ENCODE results near the gene GSTA3.
"Not testable (repeated sequence)": the region's sequence is repeated elsewhere in the genome, so short reads cannot be mapped to it uniquely, and the experiment has no call there.

Gene GSTA3

DNA sequence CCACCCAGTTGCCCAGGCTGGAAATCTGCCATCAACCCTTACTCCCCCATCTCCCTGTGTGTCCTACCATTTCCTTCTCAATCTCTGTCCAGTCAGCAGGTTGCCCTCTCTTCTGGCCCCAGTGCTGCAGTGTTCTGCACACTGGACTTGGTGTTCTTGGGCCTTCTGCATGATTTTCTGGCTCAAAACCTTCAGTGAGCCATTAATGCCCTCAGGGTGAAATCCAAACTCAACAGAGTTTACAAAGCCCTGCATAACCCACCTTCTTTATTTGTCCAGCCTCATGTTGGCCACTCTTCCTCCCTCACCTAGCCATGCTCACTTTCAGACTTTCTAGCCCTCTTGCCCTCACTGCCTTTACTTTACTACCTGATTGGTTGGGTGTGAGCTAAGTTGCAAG, 5.0 kb upstream of the GSTA3 start:
- no peak for DNase-seq (ENCODE audit: low read depth in 1 of 2, low spot score in 1 of 2)

GRCh38 chr6:52910091-52910490, 593 bp upstream of the GSTA3 start:
- DNase-seq (ENCODE audit: low read depth in 1 of 2, low spot score in 1 of 2) = no peak

GRCh38 chr6:52909131-52909530, 367 bp downstream of the GSTA3 start:
- no peak for DNase-seq (ENCODE audit: low read depth in 1 of 2, low spot score in 1 of 2)

DNA sequence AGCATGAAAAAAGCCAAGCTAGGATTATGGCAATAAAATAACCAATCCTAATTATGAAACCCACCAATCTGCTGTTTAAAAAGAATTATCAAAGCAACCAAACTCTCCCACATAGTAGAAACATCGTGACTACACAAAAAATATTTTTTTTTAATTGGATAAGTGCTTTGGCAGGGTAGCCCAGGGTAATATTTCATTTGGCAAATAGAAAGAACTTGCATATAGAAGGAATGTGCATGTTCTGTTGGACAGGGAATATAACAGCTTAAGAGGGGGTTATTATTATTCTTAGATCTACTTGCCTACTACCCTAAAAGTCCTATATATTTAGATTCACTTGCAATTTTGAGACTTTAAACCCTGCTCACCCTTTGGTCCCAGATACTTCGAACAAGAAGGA, 972 bp downstream of the GSTA3 start:
- DNase-seq (ENCODE audit: low read depth in 1 of 2, low spot score in 1 of 2) = no peak

DNA sequence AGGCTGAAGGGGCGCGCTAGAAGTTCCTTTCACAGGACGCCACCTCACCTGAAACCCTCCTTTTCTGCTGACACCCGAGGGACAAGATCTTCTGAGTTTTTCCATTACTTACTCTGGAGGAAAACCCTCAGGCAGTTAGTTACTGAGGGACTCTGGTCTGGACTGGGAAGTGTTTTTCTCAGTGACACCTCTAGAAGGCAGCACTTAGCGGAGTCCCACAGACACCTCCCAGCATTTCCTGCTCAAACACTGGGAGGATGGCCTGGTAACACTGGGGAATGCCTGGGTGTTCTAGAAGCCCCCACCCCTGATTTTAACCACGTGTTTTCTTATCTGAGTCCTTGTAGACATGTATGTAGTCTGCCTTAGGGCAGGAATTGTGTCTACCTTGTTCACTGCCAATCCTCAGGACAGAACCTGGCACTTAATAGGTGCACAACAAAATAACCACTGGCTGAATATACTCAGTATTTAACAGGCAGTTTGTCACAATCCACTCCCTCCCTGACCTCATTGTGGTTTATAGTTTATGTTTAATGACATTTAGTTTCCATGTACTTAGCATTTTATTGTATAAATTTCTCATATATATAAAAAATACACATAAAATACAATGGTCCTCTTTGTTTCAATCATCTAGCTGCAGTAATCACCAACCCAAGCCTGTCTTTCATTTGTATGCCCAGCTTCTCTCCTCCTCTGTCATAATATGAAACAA, 4.8 kb downstream of the GSTA3 start:
- DNase-seq (ENCODE audit: low read depth in 1 of 2, low spot score in 1 of 2) = no peak

- DNase-seq (ENCODE audit: low read depth in 1 of 2, low spot score in 1 of 2) = no peak
Observed at GRCh38 chr6:52900536-52900935, 9.0 kb downstream of the GSTA3 start.

DNA sequence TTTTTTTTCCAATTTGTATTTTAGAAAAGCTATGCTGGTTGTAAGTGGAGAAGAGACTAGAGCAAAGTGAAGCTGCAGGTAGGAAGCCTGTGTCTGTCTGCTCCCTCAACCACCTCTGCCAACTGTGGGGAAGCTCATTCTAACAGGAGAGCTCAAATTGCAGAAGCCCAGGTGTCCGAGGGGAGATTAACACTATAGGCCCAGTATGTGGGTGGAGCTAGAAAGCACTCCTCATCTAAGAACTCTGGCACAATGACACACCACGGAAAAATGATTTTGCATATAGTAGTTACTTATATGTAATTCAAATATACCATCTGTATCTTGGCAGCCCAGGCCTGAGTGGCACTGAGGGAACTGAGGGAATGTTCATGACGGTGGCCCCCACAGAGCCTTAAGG, 13.7 kb downstream of the GSTA3 start:
- not testable (repeated sequence) for DNase-seq (ENCODE audit: low read depth in 1 of 2, low spot score in 1 of 2)

DNA sequence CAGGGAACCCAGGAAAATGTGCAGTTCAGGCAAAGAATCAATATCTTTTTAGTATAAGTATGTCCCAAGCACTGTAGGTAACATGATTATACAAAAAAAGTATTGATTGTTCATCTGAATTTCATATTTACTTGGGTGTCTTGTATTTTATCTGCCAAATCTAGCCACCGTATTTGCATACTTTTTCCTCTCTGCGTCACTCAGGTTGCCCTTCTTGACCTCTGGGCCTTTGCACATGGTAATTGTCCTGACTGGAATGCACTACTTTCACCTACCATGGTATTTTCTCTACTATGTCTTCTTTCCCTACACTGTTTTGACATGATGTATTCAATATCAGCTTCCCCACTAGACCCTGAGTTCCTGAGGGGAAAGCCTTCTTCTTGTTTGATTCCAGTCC, 15.2 kb downstream of the GSTA3 start:
- no peak for DNase-seq (ENCODE audit: low read depth in 1 of 2, low spot score in 1 of 2)

DNA sequence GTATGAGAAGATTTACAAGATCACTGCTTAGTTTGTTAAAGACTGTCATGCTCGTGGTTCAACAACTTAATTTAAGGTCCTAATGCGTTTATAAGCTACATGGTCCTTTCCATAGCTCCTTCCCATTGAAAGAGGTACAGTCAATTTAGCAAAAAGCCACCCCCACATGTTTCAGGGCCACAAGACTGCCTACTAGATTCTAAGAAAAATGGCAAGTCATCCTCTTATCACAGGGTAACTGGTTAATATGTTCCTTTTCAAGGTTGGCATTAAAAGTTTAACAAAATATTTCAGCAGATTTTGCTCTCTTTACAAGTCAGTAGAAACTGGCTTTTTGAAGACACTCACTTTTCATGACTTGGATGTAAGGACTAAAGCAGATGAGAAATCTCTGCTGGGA, 15.7 kb downstream of the GSTA3 start:
- DNase-seq (ENCODE audit: low read depth in 1 of 2, low spot score in 1 of 2) = no peak

GRCh38 chr6:52893221-52893620, 16.3 kb downstream of the GSTA3 start:
- no peak for DNase-seq (ENCODE audit: low read depth in 1 of 2, low spot score in 1 of 2)

DNA sequence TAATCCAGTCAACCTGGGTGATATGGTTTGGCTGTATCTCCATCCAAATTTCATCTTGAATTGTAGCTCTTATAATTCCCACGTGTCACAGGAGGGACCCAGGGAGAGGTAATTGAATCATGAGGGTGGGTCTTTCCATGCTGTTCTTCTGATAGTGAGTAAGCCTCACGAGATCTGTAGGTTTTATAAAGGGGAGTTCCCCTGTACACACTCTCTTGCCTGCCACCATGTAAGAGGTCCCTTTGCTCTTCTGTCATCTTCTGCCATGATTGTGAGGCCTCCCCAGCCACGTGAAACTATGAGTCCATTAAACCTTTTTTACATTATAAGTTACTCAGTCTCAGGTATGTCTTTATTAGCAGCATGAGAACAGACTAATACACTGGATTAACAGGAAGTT, 19.5 kb downstream of the GSTA3 start:
- DNase-seq (ENCODE audit: low read depth in 1 of 2, low spot score in 1 of 2) = no peak

DNA sequence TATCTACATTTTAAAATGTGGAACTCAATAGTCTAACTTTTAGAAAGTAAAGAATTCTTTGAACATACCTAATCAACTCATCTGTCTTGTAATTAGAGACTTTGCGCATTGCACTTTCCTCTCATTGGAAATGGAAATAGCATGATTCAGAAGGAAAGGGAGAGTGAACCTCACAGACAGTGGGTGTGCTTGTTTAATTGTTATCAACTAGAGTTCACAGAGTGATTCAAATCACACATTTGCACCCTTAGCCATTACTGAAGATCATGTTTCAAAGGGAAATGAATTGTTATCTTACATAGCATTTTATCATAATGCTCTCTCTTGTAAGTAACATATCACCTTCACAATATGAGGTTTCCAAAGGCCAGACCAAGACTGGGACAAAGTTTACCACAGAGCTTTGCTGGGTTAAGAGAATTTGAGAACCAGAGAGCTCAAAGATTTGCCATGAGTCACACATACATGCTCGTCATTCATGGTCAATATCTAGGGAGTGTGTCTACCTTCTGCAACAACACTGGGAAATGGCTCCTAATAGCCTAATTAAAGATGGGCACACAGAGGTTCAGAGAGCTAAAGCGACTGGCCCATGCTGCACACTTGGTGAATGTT, 21.5 kb downstream of the GSTA3 start:
- no peak for DNase-seq (ENCODE audit: low read depth in 1 of 2, low spot score in 1 of 2)

- peak; percentile 10 to 31 for DNase-seq (ENCODE audit: low read depth in 1 of 2, low spot score in 1 of 2)
Observed at GRCh38 chr6:52881996-52882841, 27.3 kb downstream of the GSTA3 start.

DNA sequence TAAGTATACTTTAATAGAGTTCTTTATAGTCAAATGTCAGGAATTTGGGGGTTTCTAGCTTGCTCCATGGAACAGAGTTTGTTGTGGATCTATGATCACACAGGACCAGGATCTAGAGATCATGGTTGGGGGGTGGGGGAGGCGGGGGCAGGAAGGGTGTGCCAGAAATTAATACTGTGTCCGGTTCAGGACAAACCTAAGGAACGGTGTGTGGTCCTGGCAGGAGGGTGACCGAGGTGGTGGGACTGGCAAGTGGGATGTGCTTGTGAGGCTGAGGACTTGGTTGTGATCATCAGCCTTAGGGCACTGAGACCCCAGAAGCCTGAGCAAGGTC, 27.9 kb downstream of the GSTA3 start:
- no peak for DNase-seq (ENCODE audit: low read depth in 1 of 2, low spot score in 1 of 2)

- DNase-seq (ENCODE audit: low read depth in 1 of 2, low spot score in 1 of 2) = no peak
Observed at GRCh38 chr6:52877786-52878185, 31.7 kb downstream of the GSTA3 start.

- DNase-seq (ENCODE audit: low read depth in 1 of 2, low spot score in 1 of 2) = no peak
Observed at GRCh38 chr6:52877168-52877567, 32.3 kb downstream of the GSTA3 start.

- no peak for DNase-seq (ENCODE audit: low read depth in 1 of 2, low spot score in 1 of 2)
Observed at GRCh38 chr6:52876056-52876787, 33.3 kb downstream of the GSTA3 start.

DNA sequence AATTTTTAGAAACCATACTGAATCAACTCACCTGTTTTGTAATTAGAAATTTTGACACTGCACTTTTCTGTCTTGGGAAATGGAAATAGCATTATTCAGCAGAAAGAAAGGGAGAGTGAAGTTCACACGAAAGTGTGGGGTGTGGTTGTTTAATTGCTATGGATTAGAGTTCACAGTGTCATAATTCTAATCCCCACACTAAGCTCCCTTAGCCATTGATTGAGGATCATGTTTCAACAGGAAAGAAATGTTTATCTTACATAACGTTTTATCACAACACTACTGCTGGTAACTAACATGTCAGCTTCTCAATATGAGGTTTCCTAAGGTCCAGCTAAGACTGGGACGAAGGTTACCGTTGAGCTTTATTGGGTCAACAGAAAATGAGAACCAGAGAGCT, 37.5 kb downstream of the GSTA3 start:
- DNase-seq (ENCODE audit: low read depth in 1 of 2, low spot score in 1 of 2) = no peak

- no peak for DNase-seq (ENCODE audit: low read depth in 1 of 2, low spot score in 1 of 2)
Observed at GRCh38 chr6:52871621-52872020, 37.9 kb downstream of the GSTA3 start.

GRCh38 chr6:52870335-52871091, 39.0 kb downstream of the GSTA3 start:
- not testable (repeated sequence) for DNase-seq (ENCODE audit: low read depth in 1 of 2, low spot score in 1 of 2)

DNA sequence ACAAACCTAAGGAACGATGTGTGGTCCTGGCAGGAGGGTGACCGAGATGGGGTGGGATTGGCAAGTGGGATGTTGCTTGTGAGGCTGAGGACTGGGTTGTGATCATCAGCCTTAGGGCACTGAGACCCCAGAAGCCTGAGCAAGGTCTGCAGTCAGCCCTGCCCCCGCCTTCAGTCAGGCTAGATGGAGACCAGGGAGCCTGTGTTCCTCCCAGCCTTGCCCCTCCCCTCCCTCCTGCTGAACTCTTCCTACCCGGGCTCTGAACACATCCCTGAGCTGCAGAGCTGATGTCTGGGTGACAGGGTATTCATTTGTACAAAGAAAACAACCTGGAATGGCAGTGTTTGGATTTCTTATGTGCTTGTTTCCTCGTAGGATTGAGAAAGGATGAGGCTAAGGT, 40.6 kb downstream of the GSTA3 start:
- DNase-seq (ENCODE audit: low read depth in 1 of 2, low spot score in 1 of 2) = not testable (repeated sequence)
